B cell (primary cell): Measurements from ENCODE around the gene SCFD2. TPM values are rescaled to one million over a fixed set of nuclear protein-coding genes. Genes with fewer than 3 reads are reported as not detected.
"Not testable (repeated sequence)": the region's sequence is repeated elsewhere in the genome, so short reads cannot be mapped to it uniquely, and the experiment has no call there.

ENCODE experiments used
- ATAC-seq: fragments of 200-7000 bp; cut with Tn5 transposase; one replicate; pipeline ENCODE4 v1.10.0; 2021; ENCODE audit warnings: low read depth, mild to moderate bottlenecking, moderate number of reproducible peaks, moderate library complexity
- CTCF ChIA-PET: fragments of 350-600 bp; sonication (Branson Sonifier 250); formaldehyde crosslinking; loops from one replicate; lab custom pipeline; 2021; ENCODE audit warnings: antibody characterized with exemption, inconsistent platforms; lab: Charles Lee
- POLR2A ChIA-PET: fragments of 350-600 bp; sonication (Branson Sonifier 250); formaldehyde crosslinking; loops from one replicate; lab custom pipeline; 2021; ENCODE audit warnings: antibody characterized with exemption; lab: Charles Lee
- DNase-seq: peaks from one replicate; pipeline ENCODE4 v3.0.0; 2013
- H2AFZ ChIP-seq: 2 replicates; pipeline ENCODE4 v1.6.1; 2012; ENCODE audit warnings: mild to moderate bottlenecking, low read depth, low read length; ENCODE audit not compliant: insufficient read depth, poor library complexity, severe bottlenecking
- H3K27ac ChIP-seq, 2 donors: 1 replicate in 1 of 2; 2 replicates in 1 of 2; pipeline ENCODE4 v1.5.1; 2012 to 2013; ENCODE audit warnings: low read length in 2 of 2, mild to moderate bottlenecking in 2 of 2, moderate library complexity in 1 of 2
- H3K27me3 ChIP-seq, 4 experiments: fragments of 200-600 bp in 1 of 4; sonication (generic) in 1 of 4; replicated peaks in 1 of 4; 1 replicate in 2 of 4; 2 replicates in 2 of 4; pipeline versions ENCODE4 v1.6.1 to v1.7.0; 2013 to 2016; ENCODE audit warnings: low read length in 3 of 4, mild to moderate bottlenecking in 2 of 4, mixed read lengths in 1 of 4, moderate library complexity in 1 of 4; ENCODE audit not compliant: insufficient read depth in 4 of 4, control insufficient read depth in 3 of 4; ENCODE audit errors: control extremely low read depth in 1 of 4
- H3K36me3 ChIP-seq, 2 experiments: replicated peaks in 1 of 2; 1 replicate in 1 of 2; 2 replicates in 1 of 2; pipeline versions ENCODE4 v1.6.1 to v1.7.1; 2013; ENCODE audit warnings: low read length in 1 of 2; ENCODE audit not compliant: insufficient read depth in 2 of 2, control insufficient read depth in 1 of 2; ENCODE audit errors: control extremely low read depth in 1 of 2, extremely low read depth in 1 of 2
- H3K4me1 ChIP-seq, 2 donors: fragments of 200-600 bp in 1 of 2; sonication (generic) in 1 of 2; 1 replicate in 1 of 2; 2 replicates in 1 of 2; pipeline versions ENCODE4 v1.5.1 to v1.6.1; 2013 to 2017; ENCODE audit warnings: low read length in 2 of 2; ENCODE audit not compliant: control insufficient read depth in 2 of 2, insufficient read depth in 2 of 2
- H3K4me2 ChIP-seq: replicated peaks from 2 replicates; pipeline ENCODE3; 2012; ENCODE audit warnings: mild to moderate bottlenecking, low read depth, low read length; ENCODE audit not compliant: poor library complexity, severe bottlenecking
- H3K4me3 ChIP-seq, 5 experiments: fragments of 200-600 bp in 1 of 5; sonication (generic) in 1 of 5; 1 replicate in 3 of 5; 2 replicates in 2 of 5; pipeline versions ENCODE4 v1.5.1 to v1.7.0; 2011 to 2016; ENCODE audit warnings: low read length in 4 of 5, mild to moderate bottlenecking in 4 of 5, low read depth in 2 of 5, control low read depth in 1 of 5, moderate library complexity in 1 of 5; ENCODE audit not compliant: insufficient read depth in 1 of 5; ENCODE audit errors: control extremely low read depth in 1 of 5, extremely low read depth in 1 of 5
- H3K79me2 ChIP-seq: fragments of 200-600 bp; sonication (generic); one replicate; pipeline ENCODE4 v1.6.0; 2016; ENCODE audit warnings: low read length; ENCODE audit not compliant: control insufficient read depth, insufficient read depth
- H3K9ac ChIP-seq: fragments of 200-600 bp; sonication (generic); 2 replicates; pipeline ENCODE4 v1.6.1; 2017; ENCODE audit warnings: mild to moderate bottlenecking, low read length, moderate library complexity
- H3K9me3 ChIP-seq, 3 donors: one replicate each; pipeline versions ENCODE4 v1.6.1 to v1.7.1; 2013; ENCODE audit warnings: low read length in 2 of 3; ENCODE audit not compliant: control insufficient read depth in 2 of 3, insufficient read depth in 1 of 3; ENCODE audit errors: control extremely low read depth in 1 of 3
- H4K20me1 ChIP-seq: 2 replicates; pipeline ENCODE4 v1.6.0; 2012; ENCODE audit warnings: mild to moderate bottlenecking, low read length; ENCODE audit not compliant: insufficient read depth, control insufficient read depth, poor library complexity, severe bottlenecking
- H3K27ac Mint-ChIP-seq: one replicate; pipeline ENCODE4 v1.8.0; 2021; ENCODE audit warnings: mixed read lengths
- H3K27me3 Mint-ChIP-seq: one replicate; pipeline ENCODE4 v1.8.0; 2021; ENCODE audit warnings: mixed read lengths
- H3K4me1 Mint-ChIP-seq: one replicate; pipeline ENCODE4 v1.8.0; 2021; ENCODE audit warnings: mixed read lengths
- H3K4me3 Mint-ChIP-seq: one replicate; pipeline ENCODE4 v1.8.0; 2021; ENCODE audit warnings: mixed read lengths
- H3K9me3 Mint-ChIP-seq: one replicate; pipeline ENCODE4 v1.8.0; 2022; ENCODE audit warnings: mixed read lengths; ENCODE audit not compliant: insufficient read depth
- CTCF ChIP-seq: fragments of 200-600 bp; IDR thresholded peaks from one replicate; pipeline ENCODE4 v1.8.0; 2022; ENCODE audit warnings: antibody characterized with exemption, mild to moderate bottlenecking
- EZH2 ChIP-seq: IDR thresholded peaks from 2 replicates; pipeline ENCODE4 v1.6.1; 2012; ENCODE audit warnings: borderline replicate concordance, low read depth, mild to moderate bottlenecking, moderate library complexity, low read length; ENCODE audit not compliant: insufficient read depth, poor library complexity, severe bottlenecking
- WGBS: methylation state at CpG from one replicate; pipeline ENCODE4 v1.1.5; 2013; ENCODE audit warnings: missing lambda C conversion rate; ENCODE audit not compliant: insufficient coverage; 5-methylcytosine and 5-hydroxymethylcytosine counted together
- intact Hi-C: fragments of 100-400 bp; cut with micrococcal nuclease; formaldehyde crosslinking; loops from one replicate; pipeline ENCODE4 v1.10.0; 2022
- polyA plus RNA-seq: library from polyadenylated mRNA; depleted of rRNA; stranded (reverse); fragments of >200 nt; gene quantifications from 2 replicates; pipeline ENCODE4 v1.2.3, GENCODE V29; 2012
- total RNA-seq, 2 donors: library from RNA; stranded (reverse); fragments of 120-200 nt in 1 of 2; gene quantifications; 1 replicate in 1 of 2; 2 replicates in 1 of 2; pipeline versions ENCODE4 v1.2.3 to v1.2.4, GENCODE V29; 2013 to 2022

The SCFD2 gene
- total and polyA plus RNA-seq, 2 donors (not counting 1 experiment from before 2014, with no cell fraction given): 12.8 to 20.4 TPM

GRCh38 chr4:53348046-53348445 lies 17.8 kb downstream of the SCFD2 start:
- H3K4me1 Mint-ChIP-seq: peaks cover 2% of the 10 kb centered on the region
- H3K27ac ChIP-seq: no peak overlapping the region
- TF ChIP-seq CTCF: no peak
- TF ChIP-seq EZH2: no peak
- no peaks in the 10 kb centered on the region for H3K4me1 ChIP-seq
- H2AFZ ChIP-seq: no peak overlapping the region
- DNase-seq (no peak), ATAC-seq (no peak)
- H3K36me3 ChIP-seq: peaks cover 4 to 28% of the 10 kb centered on the region in 2 experiments
- H3K79me2 ChIP-seq: peaks cover 4% of the 10 kb centered on the region
- no peak overlapping the region for H3K4me3 ChIP-seq
- POLR2A ChIA-PET: no interaction called here
- no CpG with 5 or more reads among the region's 1 CpG for WGBS
- H4K20me1 ChIP-seq: no peaks in the 10 kb centered on the region
- no peak overlapping the region for H3K27ac Mint-ChIP-seq
- H3K9me3 Mint-ChIP-seq: no peaks in the 10 kb centered on the region
- H3K27me3 Mint-ChIP-seq: no peaks in the 10 kb centered on the region
- H3K27me3 ChIP-seq: no peaks in the 10 kb centered on the region
- H3K9ac ChIP-seq: no peak overlapping the region
- no peaks in the 10 kb centered on the region for H3K9me3 ChIP-seq
- intact Hi-C loops: no loop called here
- CTCF ChIA-PET: no interaction called here
- H3K4me3 Mint-ChIP-seq: no peak overlapping the region
- no peak overlapping the region for H3K4me2 ChIP-seq

GRCh38 chr4:53346920-53347852 lies 18.7 kb downstream of the SCFD2 start:
- no peak for TF ChIP-seq CTCF
- TF ChIP-seq EZH2: no peak
- H3K9me3 ChIP-seq: no peaks in the 10 kb centered on the region
- no peaks in the 10 kb centered on the region for H3K4me1 ChIP-seq
- Mint-ChIP-seq H3K4me3 (no peak overlapping the region), H3K4me1 (peaks cover 5% of the 10 kb centered on the region), H3K27me3 (no peaks in the 10 kb centered on the region), H3K27ac (no peak overlapping the region), H3K9me3 (no peaks in the 10 kb centered on the region)
- ChIA-PET POLR2A (no interaction called here), CTCF (no interaction called here)
- H3K4me3 ChIP-seq: no peak overlapping the region
- H3K27me3 ChIP-seq: no peaks in the 10 kb centered on the region
- no peak overlapping the region for H3K4me2 ChIP-seq
- H2AFZ ChIP-seq: no peak overlapping the region
- peaks cover 2 to 22% of the 10 kb centered on the region in 2 experiments for H3K36me3 ChIP-seq
- no peak overlapping the region for H3K27ac ChIP-seq
- intact Hi-C loops: no loop called here
- H3K9ac ChIP-seq: no peak overlapping the region
- WGBS: 77% methylated on average over 1 of the region's 5 CpGs
- DNase-seq (no peak), ATAC-seq (no peak)
- H4K20me1 ChIP-seq: no peaks in the 10 kb centered on the region
- peaks cover 4% of the 10 kb centered on the region for H3K79me2 ChIP-seq

DNA sequence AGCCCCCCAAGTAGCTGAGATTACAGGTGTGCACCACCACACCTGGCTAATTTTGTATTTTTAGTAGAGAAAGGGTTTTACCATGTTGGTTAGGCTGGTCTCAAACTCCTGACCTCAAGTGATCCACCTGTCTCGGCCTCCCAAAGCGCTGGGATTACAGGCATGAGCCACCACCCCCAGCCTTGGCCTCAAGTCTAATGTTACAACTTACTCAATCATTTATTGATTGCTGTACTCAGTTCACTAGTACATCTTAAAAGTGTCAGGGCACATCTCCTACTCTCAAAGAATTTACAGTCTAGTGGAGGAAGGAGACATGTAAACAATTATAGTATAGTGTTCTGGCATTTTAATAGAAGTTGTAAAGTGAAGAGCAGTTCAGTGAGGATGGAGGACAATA lies 19.5 kb downstream of the SCFD2 start:
- POLR2A ChIA-PET, H3K9me3 ChIP-seq, H3K4me2 ChIP-seq, ATAC-seq, H4K20me1 ChIP-seq, H3K27me3 Mint-ChIP-seq, H3K9me3 Mint-ChIP-seq, H2AFZ ChIP-seq, H3K27ac ChIP-seq, DNase-seq, H3K4me3 Mint-ChIP-seq, CTCF ChIA-PET, H3K4me1 ChIP-seq, H3K27me3 ChIP-seq, H3K9ac ChIP-seq, H3K79me2 ChIP-seq, H3K4me1 Mint-ChIP-seq, H3K27ac Mint-ChIP-seq, intact Hi-C loops, H3K4me3 ChIP-seq: not testable (repeated sequence)
- peaks cover 2 to 18% of the 10 kb centered on the region in 2 experiments for H3K36me3 ChIP-seq
- 100% methylated on average over 2 of the region's 2 CpGs for WGBS
